ENCODE measurements around the gene NSMF.

DNA sequence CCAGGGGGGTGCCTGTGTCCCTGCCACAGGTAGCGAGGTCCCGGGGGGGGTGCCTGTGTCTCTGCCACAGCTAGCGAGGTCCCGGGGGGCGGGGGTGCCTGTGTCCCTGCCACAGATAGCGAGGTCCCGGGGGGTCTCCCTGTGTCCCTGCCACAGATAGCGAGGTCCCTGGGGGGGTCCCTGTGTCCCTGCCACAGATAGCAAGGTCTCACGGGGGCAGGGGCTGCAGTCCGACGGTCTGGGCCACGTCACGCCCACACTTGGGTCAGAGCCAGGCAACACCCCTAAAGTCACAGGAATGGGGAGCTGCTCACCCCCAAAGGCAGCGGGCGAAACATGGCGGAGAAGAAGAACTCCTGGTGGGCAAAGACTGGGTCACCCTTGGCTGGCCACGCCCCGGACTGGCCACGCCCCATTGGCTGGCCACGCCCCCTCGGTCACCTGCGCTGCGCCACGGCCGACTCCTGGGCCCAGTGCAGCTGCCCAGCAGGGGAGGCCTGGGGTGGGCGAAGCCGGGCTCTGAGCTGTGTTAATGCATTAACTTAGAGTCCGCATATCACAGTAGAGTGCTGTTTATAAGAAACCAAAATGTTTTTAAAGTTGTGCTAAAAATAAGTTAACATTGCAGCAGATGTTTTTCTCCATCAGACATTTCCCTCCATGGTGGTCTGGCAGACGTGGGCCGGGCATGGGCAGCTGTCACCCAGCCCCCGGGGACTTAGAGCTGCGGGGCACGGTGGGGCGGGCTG, 29.0 kb downstream of the NSMF start:
- TF ChIP-seq, protein P1, sequence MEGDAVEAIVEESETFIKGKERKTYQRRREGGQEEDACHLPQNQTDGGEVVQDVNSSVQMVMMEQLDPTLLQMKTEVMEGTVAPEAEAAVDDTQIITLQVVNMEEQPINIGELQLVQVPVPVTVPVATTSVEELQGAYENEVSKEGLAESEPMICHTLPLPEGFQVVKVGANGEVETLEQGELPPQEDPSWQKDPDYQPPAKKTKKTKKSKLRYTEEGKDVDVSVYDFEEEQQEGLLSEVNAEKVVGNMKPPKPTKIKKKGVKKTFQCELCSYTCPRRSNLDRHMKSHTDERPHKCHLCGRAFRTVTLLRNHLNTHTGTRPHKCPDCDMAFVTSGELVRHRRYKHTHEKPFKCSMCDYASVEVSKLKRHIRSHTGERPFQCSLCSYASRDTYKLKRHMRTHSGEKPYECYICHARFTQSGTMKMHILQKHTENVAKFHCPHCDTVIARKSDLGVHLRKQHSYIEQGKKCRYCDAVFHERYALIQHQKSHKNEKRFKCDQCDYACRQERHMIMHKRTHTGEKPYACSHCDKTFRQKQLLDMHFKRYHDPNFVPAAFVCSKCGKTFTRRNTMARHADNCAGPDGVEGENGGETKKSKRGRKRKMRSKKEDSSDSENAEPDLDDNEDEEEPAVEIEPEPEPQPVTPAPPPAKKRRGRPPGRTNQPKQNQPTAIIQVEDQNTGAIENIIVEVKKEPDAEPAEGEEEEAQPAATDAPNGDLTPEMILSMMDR (conservative IDR thresholded peaks at IDR 0.05; ENCODE audit: low read depth in 2 of 2), result no peak
- no peak for TF ChIP-seq NANOG (IDR thresholded peaks at IDR 0.05; ENCODE audit: borderline replicate concordance)
- no peak for TF ChIP-seq EZH2phosphoT487 (IDR thresholded peaks at IDR 0.05; ENCODE audit: unreplicated experiment)
- no peak for TF ChIP-seq POLR2AphosphoS5 (IDR thresholded peaks at IDR 0.05; ENCODE audit: low read depth)
